RWPE1 (cell line): ENCODE results near the gene GDF11.
"Not testable (repeated sequence)": the region's sequence is repeated elsewhere in the genome, so short reads cannot be mapped to it uniquely, and the experiment has no call there.

Source experiments
- CTCF ChIA-PET: fragments of 350-600 bp; sonication (Branson Sonifier 250); formaldehyde crosslinking; extraction: SDS; loops from one replicate; lab custom pipeline; 2021; lab: Yijun Ruan, JAX
- POLR2A ChIA-PET: fragments of 400-600 bp; formaldehyde crosslinking; extraction: SDS; loops from one replicate; lab custom pipeline; 2020; ENCODE audit warnings: antibody characterized with exemption; ENCODE audit not compliant: low non-redundant PET; lab: Yijun Ruan, JAX
- DNase-seq: peaks from one replicate; pipeline ENCODE4 v3.0.0; 2012; ENCODE audit warnings: low spot score
- H3K27ac ChIP-seq: fragments of 450-650 bp; 2 replicates; pipeline ENCODE4 v1.5.1; 2017
- TF ChIP-seq, protein P1 (sequence below): fragments of 450-650 bp; conservative IDR thresholded peaks from 2 replicates; pipeline ENCODE4 v1.5.1; 2017; ENCODE audit warnings: low read depth, mild to moderate bottlenecking

GDF11 gene

DNA sequence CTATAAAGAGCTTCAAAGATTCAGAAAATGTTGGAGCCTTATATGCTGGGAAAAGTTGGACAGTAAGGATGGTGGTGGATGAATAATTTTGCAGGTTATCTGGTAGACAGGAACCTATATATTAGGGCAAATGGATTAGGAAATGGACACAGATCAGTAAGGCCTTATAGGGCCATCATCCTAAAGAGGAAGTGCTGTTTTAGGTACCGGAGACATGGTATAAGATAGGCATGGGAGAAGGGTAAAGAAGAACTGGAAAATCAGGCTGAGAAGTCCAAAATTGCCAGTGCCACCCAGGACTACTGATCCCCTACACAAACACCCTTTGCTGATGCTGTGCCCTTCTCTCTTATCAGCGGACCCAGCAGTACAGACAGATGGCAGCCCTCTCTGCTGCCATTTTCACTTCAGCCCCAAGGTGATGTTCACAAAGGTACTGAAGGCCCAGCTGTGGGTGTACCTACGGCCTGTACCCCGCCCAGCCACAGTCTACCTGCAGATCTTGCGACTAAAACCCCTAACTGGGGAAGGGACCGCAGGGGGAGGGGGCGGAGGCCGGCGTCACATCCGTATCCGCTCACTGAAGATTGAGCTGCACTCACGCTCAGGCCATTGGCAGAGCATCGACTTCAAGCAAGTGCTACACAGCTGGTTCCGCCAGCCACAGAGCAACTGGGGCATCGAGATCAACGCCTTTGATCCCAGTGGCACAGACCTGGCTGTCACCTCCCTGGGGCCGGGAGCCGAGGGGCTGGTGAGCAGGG is 5.5 kb downstream of the GDF11 start:
- ChIA-PET POLR2A (no interaction called here), CTCF (interaction anchor here (1.0 kb wide), 1 partner anchor 9 kb away, joined by 3 read pairs; no protein-coding TSS in a partner anchor)
- TF ChIP-seq, protein P1, sequence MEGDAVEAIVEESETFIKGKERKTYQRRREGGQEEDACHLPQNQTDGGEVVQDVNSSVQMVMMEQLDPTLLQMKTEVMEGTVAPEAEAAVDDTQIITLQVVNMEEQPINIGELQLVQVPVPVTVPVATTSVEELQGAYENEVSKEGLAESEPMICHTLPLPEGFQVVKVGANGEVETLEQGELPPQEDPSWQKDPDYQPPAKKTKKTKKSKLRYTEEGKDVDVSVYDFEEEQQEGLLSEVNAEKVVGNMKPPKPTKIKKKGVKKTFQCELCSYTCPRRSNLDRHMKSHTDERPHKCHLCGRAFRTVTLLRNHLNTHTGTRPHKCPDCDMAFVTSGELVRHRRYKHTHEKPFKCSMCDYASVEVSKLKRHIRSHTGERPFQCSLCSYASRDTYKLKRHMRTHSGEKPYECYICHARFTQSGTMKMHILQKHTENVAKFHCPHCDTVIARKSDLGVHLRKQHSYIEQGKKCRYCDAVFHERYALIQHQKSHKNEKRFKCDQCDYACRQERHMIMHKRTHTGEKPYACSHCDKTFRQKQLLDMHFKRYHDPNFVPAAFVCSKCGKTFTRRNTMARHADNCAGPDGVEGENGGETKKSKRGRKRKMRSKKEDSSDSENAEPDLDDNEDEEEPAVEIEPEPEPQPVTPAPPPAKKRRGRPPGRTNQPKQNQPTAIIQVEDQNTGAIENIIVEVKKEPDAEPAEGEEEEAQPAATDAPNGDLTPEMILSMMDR = no peak
- no peak for DNase-seq
- 0 out of 2 replicates have a peak overlapping the region, but pooled peaks have one; percentile 18 for H3K27ac ChIP-seq

DNA sequence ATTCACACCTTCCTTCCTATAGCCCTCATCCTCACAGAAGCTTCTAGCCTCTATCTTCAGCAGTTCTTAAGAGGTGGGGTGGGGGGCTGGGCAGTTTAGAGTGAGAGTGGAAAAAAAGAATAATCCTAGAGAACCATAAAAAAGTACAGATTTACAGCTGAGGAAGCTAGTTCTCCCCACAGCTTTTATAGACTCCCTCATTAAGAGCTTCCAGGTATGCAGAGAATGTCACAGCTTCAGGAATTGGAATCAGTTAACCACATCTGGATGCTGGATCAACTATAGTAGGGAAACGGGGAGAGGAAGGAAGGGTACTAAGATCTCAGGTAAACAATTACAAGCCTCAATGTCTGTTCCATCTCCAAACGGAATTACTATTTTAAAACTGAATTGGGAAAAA is 12.3 kb downstream of the GDF11 start:
- TF ChIP-seq, protein P1 = no peak
- CTCF ChIA-PET = no interaction called here
- DNase-seq = no peak
- H3K27ac ChIP-seq = no peak overlapping the region
- POLR2A ChIA-PET = no interaction called here

- POLR2A ChIA-PET = no interaction called here
- no peak overlapping the region for H3K27ac ChIP-seq
- CTCF ChIA-PET = interaction anchor here (0.7 to 1.3 kb wide), 2 partner anchors 11 to 690 kb away, joined by 3 to 7 read pairs; no protein-coding TSS in a partner anchor
- no peak for DNase-seq
- TF ChIP-seq, protein P1 = no peak
These were observed 14.8 kb downstream of the GDF11 start for GRCh38 chr12:55757701-55758100.

DNA sequence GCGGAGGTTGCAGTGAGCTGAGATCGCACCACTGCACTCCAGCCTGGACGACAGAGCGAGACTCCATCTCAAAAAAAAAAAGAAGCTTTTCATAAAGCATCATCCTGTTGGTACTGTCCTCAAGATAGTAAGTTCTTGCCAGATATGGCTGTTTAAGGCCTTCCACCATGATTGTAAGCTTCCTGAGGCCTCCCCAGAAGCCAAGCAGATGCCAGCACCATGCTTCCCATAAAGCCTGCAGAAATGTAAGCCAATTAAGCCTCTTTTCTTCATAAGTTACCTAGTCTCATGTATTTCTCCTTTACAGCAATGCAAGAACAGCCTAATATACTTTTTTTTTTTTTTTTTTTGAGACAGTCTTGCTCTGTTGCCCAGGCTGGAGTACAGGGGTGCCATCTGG is 15.7 kb downstream of the GDF11 start:
- H3K27ac ChIP-seq, POLR2A ChIA-PET, DNase-seq: not testable (repeated sequence)
- CTCF ChIA-PET = interaction anchor here (0.6 kb wide), 1 partner anchor 32 kb away, joined by 5 read pairs; no protein-coding TSS in a partner anchor

DNA sequence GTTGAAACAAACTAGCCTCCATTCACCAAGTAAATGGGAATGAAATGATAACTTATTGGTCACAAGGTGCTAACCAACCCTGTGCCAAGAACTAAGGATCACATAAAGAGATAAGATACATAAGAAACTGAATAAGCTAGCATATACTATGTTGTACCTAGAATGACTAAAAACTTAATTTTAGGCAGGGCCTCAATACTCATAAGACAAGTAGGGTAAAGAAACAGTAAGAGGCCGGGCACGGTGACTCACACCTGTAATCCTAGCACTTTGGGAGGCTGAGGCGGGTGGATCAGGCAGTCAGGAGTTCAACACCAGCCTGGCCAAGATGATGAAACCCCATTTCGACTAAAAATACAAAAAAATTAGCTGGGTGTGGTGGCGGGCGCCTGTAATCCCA is 17.7 kb downstream of the GDF11 start:
- no peak overlapping the region for H3K27ac ChIP-seq
- ChIA-PET POLR2A (no interaction called here), CTCF (no interaction called here)
- no peak for DNase-seq
- TF ChIP-seq, protein P1 = no peak

DNA sequence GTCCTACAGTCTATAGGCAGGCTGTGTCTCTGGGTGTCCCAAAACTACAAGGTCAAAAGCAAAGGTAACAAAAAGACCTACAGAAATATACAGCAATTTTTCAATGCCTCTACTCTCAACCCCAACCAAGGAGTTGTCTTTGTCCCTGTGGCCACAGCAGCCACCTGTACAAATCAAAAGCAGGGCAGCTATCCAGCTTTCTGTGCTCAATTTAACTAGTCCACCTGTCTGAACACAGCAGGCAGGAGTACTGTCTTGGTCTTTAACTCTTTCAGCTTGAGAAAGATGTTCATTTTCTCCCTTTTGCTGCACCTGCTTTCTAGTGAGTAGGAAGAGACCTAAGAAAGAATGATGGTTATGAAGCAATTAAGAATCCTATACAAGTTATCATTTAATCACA is 19.7 kb downstream of the GDF11 start:
- CTCF ChIA-PET = no interaction called here

More for the DNA sequence above, 19.7 kb downstream of the GDF11 start:
- POLR2A ChIA-PET = no interaction called here
- DNase-seq = no peak
- H3K27ac ChIP-seq = no peak overlapping the region
- TF ChIP-seq, protein P1 = no peak
